Lower leg skin (tissue), 3 donors: Measurements from ENCODE around the gene CACNA1I.

Experiments used
- POLR2A ChIP-seq, 2 donors: fragments of 450-650 bp; IDR thresholded peaks; one replicate each; pipeline ENCODE4 v1.6.1; 2016 to 2017; ENCODE audit warnings: antibody characterized with exemption in 2 of 2, mild to moderate bottlenecking in 1 of 2, moderate library complexity in 1 of 2
- TF ChIP-seq, protein P1 (sequence below), 3 donors: fragments of 450-650 bp; IDR thresholded peaks; one replicate each; pipeline ENCODE4 v1.5.1; 2016; ENCODE audit warnings: antibody characterized with exemption in 3 of 3, mild to moderate bottlenecking in 3 of 3, moderate library complexity in 2 of 3

DNA sequence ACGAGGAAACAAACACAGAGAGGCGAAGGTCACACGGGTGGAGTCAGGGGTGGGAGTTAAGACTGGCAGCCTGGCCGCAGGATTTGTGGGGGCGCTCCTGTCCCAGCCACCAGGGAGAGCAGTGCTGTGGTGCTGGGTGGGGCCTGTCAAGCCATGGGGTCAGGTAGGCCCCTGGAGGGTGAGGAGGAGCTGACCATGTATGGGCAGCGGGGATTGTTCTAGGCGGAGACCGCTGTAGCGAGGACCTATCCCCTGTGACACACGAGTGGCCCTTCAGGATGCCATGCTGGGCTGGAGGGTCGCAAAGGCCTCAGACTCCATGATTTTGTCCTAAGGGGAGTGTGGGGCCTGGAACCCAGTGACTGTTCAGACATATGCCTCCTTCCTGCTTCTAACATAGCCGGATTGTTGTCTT, 36.5 kb upstream of the CACNA1I start:
- TF ChIP-seq, protein P1, sequence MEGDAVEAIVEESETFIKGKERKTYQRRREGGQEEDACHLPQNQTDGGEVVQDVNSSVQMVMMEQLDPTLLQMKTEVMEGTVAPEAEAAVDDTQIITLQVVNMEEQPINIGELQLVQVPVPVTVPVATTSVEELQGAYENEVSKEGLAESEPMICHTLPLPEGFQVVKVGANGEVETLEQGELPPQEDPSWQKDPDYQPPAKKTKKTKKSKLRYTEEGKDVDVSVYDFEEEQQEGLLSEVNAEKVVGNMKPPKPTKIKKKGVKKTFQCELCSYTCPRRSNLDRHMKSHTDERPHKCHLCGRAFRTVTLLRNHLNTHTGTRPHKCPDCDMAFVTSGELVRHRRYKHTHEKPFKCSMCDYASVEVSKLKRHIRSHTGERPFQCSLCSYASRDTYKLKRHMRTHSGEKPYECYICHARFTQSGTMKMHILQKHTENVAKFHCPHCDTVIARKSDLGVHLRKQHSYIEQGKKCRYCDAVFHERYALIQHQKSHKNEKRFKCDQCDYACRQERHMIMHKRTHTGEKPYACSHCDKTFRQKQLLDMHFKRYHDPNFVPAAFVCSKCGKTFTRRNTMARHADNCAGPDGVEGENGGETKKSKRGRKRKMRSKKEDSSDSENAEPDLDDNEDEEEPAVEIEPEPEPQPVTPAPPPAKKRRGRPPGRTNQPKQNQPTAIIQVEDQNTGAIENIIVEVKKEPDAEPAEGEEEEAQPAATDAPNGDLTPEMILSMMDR (IDR thresholded peaks at IDR 0.05): no peak
- TF ChIP-seq POLR2A (IDR thresholded peaks at IDR 0.05): no peak
